Parathyroid adenoma (tissue), 2 donors: ENCODE measurements around the gene CFI.
A peak's percentile ranks its signal among the peaks of the same experiment; 100 is the strongest.

Experiments
- H2AFZ ChIP-seq: fragments of 300-600 bp; sonication (generic); one replicate; pipeline ENCODE4 v1.7.0; 2017; ENCODE audit warnings: antibody characterized with exemption, mild to moderate bottlenecking
- H3K27ac ChIP-seq: fragments of 300-600 bp; sonication (generic); one replicate; pipeline ENCODE4 v1.7.0; 2017
- H3K27me3 ChIP-seq: fragments of 300-600 bp; sonication (generic); one replicate; pipeline ENCODE4 v1.7.0; 2017; ENCODE audit warnings: low read length; ENCODE audit not compliant: control insufficient read depth, insufficient read depth
- H3K36me3 ChIP-seq: fragments of 300-600 bp; sonication (generic); one replicate; pipeline ENCODE4 v1.7.0; 2017; ENCODE audit warnings: low read length; ENCODE audit not compliant: control insufficient read depth, insufficient read depth
- H3K4me1 ChIP-seq: fragments of 300-600 bp; sonication (generic); one replicate; pipeline ENCODE4 v1.7.0; 2017; ENCODE audit warnings: control low read depth
- H3K4me2 ChIP-seq: fragments of 300-600 bp; sonication (generic); one replicate; pipeline ENCODE4 v1.7.0; 2017; ENCODE audit warnings: low read length
- H3K4me3 ChIP-seq: fragments of 300-600 bp; sonication (generic); one replicate; pipeline ENCODE4 v1.7.0; 2017; ENCODE audit warnings: low read depth, low read length
- H3K79me2 ChIP-seq: fragments of 300-600 bp; sonication (generic); one replicate; pipeline ENCODE4 v1.7.0; 2017; ENCODE audit warnings: control low read depth
- H3K9ac ChIP-seq: fragments of 300-600 bp; sonication (generic); one replicate; pipeline ENCODE4 v1.7.0; 2017; ENCODE audit warnings: mild to moderate bottlenecking
- H3K9me3 ChIP-seq: fragments of 300-600 bp; sonication (generic); one replicate; pipeline ENCODE4 v1.7.0; 2017; ENCODE audit warnings: low read length; ENCODE audit not compliant: control insufficient read depth
- TF ChIP-seq, protein P1 (sequence below): fragments of 300-600 bp; sonication (generic); IDR thresholded peaks from one replicate; pipeline ENCODE4 v1.7.0; 2017; ENCODE audit warnings: antibody characterized with exemption, mild to moderate bottlenecking
- donor health status: primary hyperparathyroidism.

The CFI gene

GRCh38 chr4:109821185-109821584 lies 19.4 kb upstream of the CFI start:
- Histone ChIP-seq H3K9me3 (no peaks in the 10 kb centered on the region), H3K4me3 (no peak overlapping the region), H3K79me2 (no peaks in the 10 kb centered on the region), H3K27ac (no peak overlapping the region), H3K4me2 (no peak overlapping the region), H3K9ac (no peak overlapping the region), H2AFZ (no peak overlapping the region), H3K27me3 (no peaks in the 10 kb centered on the region), H3K36me3 (no peaks in the 10 kb centered on the region), H3K4me1 (no peaks in the 10 kb centered on the region)
- TF ChIP-seq, protein P1, sequence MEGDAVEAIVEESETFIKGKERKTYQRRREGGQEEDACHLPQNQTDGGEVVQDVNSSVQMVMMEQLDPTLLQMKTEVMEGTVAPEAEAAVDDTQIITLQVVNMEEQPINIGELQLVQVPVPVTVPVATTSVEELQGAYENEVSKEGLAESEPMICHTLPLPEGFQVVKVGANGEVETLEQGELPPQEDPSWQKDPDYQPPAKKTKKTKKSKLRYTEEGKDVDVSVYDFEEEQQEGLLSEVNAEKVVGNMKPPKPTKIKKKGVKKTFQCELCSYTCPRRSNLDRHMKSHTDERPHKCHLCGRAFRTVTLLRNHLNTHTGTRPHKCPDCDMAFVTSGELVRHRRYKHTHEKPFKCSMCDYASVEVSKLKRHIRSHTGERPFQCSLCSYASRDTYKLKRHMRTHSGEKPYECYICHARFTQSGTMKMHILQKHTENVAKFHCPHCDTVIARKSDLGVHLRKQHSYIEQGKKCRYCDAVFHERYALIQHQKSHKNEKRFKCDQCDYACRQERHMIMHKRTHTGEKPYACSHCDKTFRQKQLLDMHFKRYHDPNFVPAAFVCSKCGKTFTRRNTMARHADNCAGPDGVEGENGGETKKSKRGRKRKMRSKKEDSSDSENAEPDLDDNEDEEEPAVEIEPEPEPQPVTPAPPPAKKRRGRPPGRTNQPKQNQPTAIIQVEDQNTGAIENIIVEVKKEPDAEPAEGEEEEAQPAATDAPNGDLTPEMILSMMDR: no peak

DNA sequence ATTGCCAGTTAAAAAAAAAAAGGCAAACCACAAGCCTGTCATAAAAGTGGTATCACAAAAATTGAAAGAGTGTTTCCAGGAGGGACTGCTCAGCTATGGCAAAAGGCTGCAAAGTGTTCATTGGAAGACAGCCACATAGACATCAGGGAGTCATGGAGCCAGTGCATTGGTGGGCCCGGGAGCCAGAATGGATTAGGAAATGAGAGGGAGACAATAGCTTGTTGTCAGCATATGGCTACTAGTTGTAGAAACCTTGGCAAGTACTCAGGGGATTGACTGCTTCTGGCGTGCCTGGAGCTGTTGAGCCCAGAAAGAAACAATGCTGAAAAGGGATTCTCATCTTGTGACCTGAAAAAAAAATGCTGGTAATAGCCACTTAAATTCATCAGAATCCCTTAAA lies 18.8 kb upstream of the CFI start:
- no peaks in the 10 kb centered on the region for H3K79me2 ChIP-seq
- no peaks in the 10 kb centered on the region for H3K4me1 ChIP-seq
- no peak overlapping the region for H3K27ac ChIP-seq
- H3K4me2 ChIP-seq: no peak overlapping the region
- H3K9me3 ChIP-seq: no peaks in the 10 kb centered on the region
- H3K27me3 ChIP-seq: no peaks in the 10 kb centered on the region
- TF ChIP-seq, protein P1: no peak
- no peak overlapping the region for H2AFZ ChIP-seq
- no peak overlapping the region for H3K4me3 ChIP-seq
- no peaks in the 10 kb centered on the region for H3K36me3 ChIP-seq
- H3K9ac ChIP-seq: no peak overlapping the region

- no peaks in the 10 kb centered on the region for H3K4me1 ChIP-seq
- H3K27me3 ChIP-seq: no peaks in the 10 kb centered on the region
- no peak overlapping the region for H2AFZ ChIP-seq
- H3K4me3 ChIP-seq: no peak overlapping the region
- no peaks in the 10 kb centered on the region for H3K9me3 ChIP-seq
- H3K4me2 ChIP-seq: no peak overlapping the region
- no peaks in the 10 kb centered on the region for H3K36me3 ChIP-seq
- TF ChIP-seq, protein P1: no peak
- no peaks in the 10 kb centered on the region for H3K79me2 ChIP-seq
- no peak overlapping the region for H3K9ac ChIP-seq
- H3K27ac ChIP-seq: no peak overlapping the region
Observed at GRCh38 chr4:109818268-109818667, 16.5 kb upstream of the CFI start.

- no peaks in the 10 kb centered on the region for H3K9me3 ChIP-seq
- H3K27me3 ChIP-seq: no peaks in the 10 kb centered on the region
- no peak overlapping the region for H2AFZ ChIP-seq
- no peaks in the 10 kb centered on the region for H3K4me1 ChIP-seq
- no peak overlapping the region for H3K4me2 ChIP-seq
- H3K9ac ChIP-seq: no peak overlapping the region
- no peaks in the 10 kb centered on the region for H3K79me2 ChIP-seq
- TF ChIP-seq, protein P1: no peak
- peak overlapping the region; percentile 18 for H3K4me3 ChIP-seq
- H3K27ac ChIP-seq: no peak overlapping the region
- no peaks in the 10 kb centered on the region for H3K36me3 ChIP-seq
Observed at GRCh38 chr4:109816894-109817293, 15.1 kb upstream of the CFI start.

GRCh38 chr4:109816082-109816442 lies 14.3 kb upstream of the CFI start:
- Histone ChIP-seq H3K79me2 (no peaks in the 10 kb centered on the region), H3K4me3 (peak overlapping the region; percentile 87), H3K4me1 (no peaks in the 10 kb centered on the region), H3K9me3 (no peaks in the 10 kb centered on the region), H3K27me3 (no peaks in the 10 kb centered on the region), H3K9ac (no peak overlapping the region), H3K36me3 (no peaks in the 10 kb centered on the region), H3K27ac (no peak overlapping the region), H2AFZ (peak overlapping the region; percentile 85), H3K4me2 (peak overlapping the region; percentile 95)
- TF ChIP-seq, protein P1: no peak
